HepG2 (cell line): ENCODE data around the gene TMEM141. TPM values are rescaled to one million over a fixed set of nuclear protein-coding genes. Genes with fewer than 3 reads are reported as not detected.

Experiments
- FOXK2 ChIP-seq: fragments of 450-650 bp; IDR thresholded peaks from 2 replicates; pipeline ENCODE4 v1.6.1; 2016
- HNRNPLL ChIP-seq: fragments of 200-400 bp; formaldehyde crosslinking; IDR thresholded peaks from 2 replicates; pipeline ENCODE4 v1.6.1; 2017; ENCODE audit warnings: mild to moderate bottlenecking, low read depth, low read length; ENCODE audit not compliant: poor library complexity, severe bottlenecking
- HOXA9 ChIP-seq: sonication (generic); formaldehyde crosslinking; IDR thresholded peaks from 2 replicates; pipeline ENCODE4 v1.8.1; 2022; ENCODE audit warnings: missing genetic modification reagents, mild to moderate bottlenecking, moderate library complexity, borderline replicate concordance
- IKZF1 ChIP-seq: fragments of 450-650 bp; IDR thresholded peaks from 2 replicates; pipeline ENCODE4 v1.7.1; 2016
- NBN ChIP-seq: fragments of 450-650 bp; conservative IDR thresholded peaks from 2 replicates; pipeline ENCODE4 v1.6.1; 2017
- NFE2L2 ChIP-seq: fragments of 150-350 bp; IDR thresholded peaks from 2 replicates; pipeline ENCODE4 v1.6.1; 2014; ENCODE audit warnings: low read length
- SSRP1 ChIP-seq: IDR thresholded peaks from 2 replicates; pipeline ENCODE4 v1.6.1; 2016; ENCODE audit warnings: control low read depth
- TCF7 ChIP-seq: sonication (generic); IDR thresholded peaks from 2 replicates; pipeline ENCODE4 v1.6.1; 2016; ENCODE audit warnings: antibody characterized with exemption, low read depth
- TOPORS ChIP-seq: sonication (generic); formaldehyde crosslinking; IDR thresholded peaks from 2 replicates; pipeline ENCODE4 v1.8.0; 2023; ENCODE audit warnings: mild to moderate bottlenecking, missing genetic modification reagents
- ZNF253 ChIP-seq: sonication (generic); formaldehyde crosslinking; IDR thresholded peaks from 2 replicates; pipeline ENCODE4 v1.8.0; 2022; ENCODE audit warnings: mild to moderate bottlenecking, missing genetic modification reagents, borderline replicate concordance
- ZNF563 ChIP-seq: sonication (generic); formaldehyde crosslinking; IDR thresholded peaks from 2 replicates; pipeline ENCODE4 v1.8.0; 2022; ENCODE audit warnings: mild to moderate bottlenecking, moderate library complexity, missing genetic modification reagents
- ZNF720 ChIP-seq: sonication (generic); formaldehyde crosslinking; IDR thresholded peaks from 2 replicates; pipeline ENCODE4 v1.4.0; 2020; ENCODE audit warnings: missing genetic modification reagents
- ZNF790 ChIP-seq: sonication (generic); formaldehyde crosslinking; IDR thresholded peaks from 2 replicates; pipeline ENCODE4 v1.8.0; 2022; ENCODE audit warnings: missing genetic modification reagents, mild to moderate bottlenecking, borderline replicate concordance
- polyA plus RNA-seq, 8 experiments: library from polyadenylated mRNA; depleted of rRNA in 3 of 8; stranded (reverse) in 7 of 8; unstranded in 1 of 8; fragments of >200 nt; fragmentation: Illumina TruSeq in 4 of 8; extraction: Trizol in 4 of 8; gene quantifications; 2 replicates each; pipeline versions ENCODE4 v1.2.1 to v1.2.3, GENCODE V29; 2011 to 2016; ENCODE audit warnings: low read depth in 4 of 8, missing spikeins in 1 of 8, mixed read lengths in 1 of 8; ENCODE audit not compliant: insufficient read depth in 1 of 8
- total RNA-seq, 5 experiments: library from RNA; depleted of rRNA; stranded (reverse); fragments of >200 nt; fragmentation: Illumina TruSeq; extraction: Trizol; gene quantifications; 2 replicates each; pipeline ENCODE4 v1.2.3, GENCODE V29; 2016; ENCODE audit warnings: low read depth in 1 of 5
- TF ChIP-seq, protein P1 (sequence below): sonication (generic); formaldehyde crosslinking; IDR thresholded peaks from 2 replicates; pipeline ENCODE4 v1.4.0; 2020; ENCODE audit warnings: missing genetic modification reagents
- TF ChIP-seq, protein P2 (sequence below): IDR thresholded peaks from 2 replicates; pipeline ENCODE4 v1.6.1; 2016; ENCODE audit warnings: mild to moderate bottlenecking
- TF ChIP-seq, protein P3 (sequence below): sonication (generic); formaldehyde crosslinking; IDR thresholded peaks from 2 replicates; pipeline ENCODE4 v1.5.1; 2020; ENCODE audit warnings: missing genetic modification reagents, mild to moderate bottlenecking, borderline replicate concordance
- TF ChIP-seq, protein P4 (sequence below): sonication (generic); formaldehyde crosslinking; IDR thresholded peaks from 2 replicates; pipeline ENCODE4 v1.5.0; 2020; ENCODE audit warnings: mild to moderate bottlenecking, missing genetic modification reagents
- TF ChIP-seq, protein P5 (sequence below): sonication (generic); formaldehyde crosslinking; IDR thresholded peaks from 2 replicates; pipeline ENCODE4 v1.5.1; 2020; ENCODE audit warnings: missing genetic modification reagents, mild to moderate bottlenecking, borderline replicate concordance

TMEM141 gene
- total and polyA plus RNA-seq, 2 of the 13 experiments (the other 11 are each of a cell fraction or from before 2014, with no cell fraction given), result 81.0 to 202 TPM

DNA sequence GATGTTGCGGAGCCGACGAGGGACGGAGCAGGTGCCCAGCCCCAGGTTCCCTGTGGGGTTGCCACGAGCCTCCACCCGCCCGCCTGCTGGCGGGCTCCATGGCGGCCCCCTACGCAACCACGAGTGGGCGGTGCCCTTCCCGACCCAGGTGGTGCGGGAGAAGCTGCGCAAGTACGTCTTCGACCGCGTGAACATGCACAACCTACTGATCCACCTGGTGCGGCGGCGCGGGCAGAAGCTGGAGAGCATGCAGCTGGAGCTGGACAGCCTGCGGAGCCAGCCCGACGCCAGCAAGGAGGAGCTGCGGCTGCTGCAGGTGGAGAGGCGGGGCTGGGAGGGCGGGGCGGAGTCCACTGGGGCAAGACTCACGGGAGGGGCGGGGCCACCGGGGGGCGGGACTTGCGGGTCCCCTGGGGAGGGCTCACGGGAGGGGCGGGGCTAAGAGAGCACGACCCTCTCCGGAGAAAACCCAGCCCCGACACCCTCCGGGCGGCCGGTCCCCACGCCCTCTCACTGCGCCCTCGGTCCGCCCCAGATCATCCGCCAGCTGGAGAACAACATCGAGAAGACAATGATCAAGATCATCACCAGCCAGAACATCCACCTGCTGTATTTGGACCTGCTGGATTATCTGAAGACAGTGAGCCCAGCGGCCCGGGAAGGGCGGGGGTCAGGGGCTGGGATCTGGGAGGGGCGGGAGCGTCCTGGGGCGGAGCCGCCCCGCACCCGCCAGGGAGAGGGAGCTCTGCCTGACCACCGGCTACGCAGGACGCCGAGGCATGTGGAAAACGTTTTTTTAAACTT lies 8.9 kb downstream of the TMEM141 start (continued):
- TF ChIP-seq, protein P1, sequence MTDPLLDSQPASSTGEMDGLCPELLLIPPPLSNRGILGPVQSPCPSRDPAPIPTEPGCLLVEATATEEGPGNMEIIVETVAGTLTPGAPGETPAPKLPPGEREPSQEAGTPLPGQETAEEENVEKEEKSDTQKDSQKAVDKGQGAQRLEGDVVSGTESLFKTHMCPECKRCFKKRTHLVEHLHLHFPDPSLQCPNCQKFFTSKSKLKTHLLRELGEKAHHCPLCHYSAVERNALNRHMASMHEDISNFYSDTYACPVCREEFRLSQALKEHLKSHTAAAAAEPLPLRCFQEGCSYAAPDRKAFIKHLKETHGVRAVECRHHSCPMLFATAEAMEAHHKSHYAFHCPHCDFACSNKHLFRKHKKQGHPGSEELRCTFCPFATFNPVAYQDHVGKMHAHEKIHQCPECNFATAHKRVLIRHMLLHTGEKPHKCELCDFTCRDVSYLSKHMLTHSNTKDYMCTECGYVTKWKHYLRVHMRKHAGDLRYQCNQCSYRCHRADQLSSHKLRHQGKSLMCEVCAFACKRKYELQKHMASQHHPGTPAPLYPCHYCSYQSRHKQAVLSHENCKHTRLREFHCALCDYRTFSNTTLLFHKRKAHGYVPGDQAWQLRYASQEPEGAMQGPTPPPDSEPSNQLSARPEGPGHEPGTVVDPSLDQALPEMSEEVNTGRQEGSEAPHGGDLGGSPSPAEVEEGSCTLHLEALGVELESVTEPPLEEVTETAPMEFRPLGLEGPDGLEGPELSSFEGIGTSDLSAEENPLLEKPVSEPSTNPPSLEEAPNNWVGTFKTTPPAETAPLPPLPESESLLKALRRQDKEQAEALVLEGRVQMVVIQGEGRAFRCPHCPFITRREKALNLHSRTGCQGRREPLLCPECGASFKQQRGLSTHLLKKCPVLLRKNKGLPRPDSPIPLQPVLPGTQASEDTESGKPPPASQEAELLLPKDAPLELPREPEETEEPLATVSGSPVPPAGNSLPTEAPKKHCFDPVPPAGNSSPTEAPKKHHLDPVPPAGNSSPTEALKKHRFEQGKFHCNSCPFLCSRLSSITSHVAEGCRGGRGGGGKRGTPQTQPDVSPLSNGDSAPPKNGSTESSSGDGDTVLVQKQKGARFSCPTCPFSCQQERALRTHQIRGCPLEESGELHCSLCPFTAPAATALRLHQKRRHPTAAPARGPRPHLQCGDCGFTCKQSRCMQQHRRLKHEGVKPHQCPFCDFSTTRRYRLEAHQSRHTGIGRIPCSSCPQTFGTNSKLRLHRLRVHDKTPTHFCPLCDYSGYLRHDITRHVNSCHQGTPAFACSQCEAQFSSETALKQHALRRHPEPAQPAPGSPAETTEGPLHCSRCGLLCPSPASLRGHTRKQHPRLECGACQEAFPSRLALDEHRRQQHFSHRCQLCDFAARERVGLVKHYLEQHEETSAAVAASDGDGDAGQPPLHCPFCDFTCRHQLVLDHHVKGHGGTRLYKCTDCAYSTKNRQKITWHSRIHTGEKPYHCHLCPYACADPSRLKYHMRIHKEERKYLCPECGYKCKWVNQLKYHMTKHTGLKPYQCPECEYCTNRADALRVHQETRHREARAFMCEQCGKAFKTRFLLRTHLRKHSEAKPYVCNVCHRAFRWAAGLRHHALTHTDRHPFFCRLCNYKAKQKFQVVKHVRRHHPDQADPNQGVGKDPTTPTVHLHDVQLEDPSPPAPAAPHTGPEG (CRISPR knock-in tag), result no peak
- TF ChIP-seq, protein P2, sequence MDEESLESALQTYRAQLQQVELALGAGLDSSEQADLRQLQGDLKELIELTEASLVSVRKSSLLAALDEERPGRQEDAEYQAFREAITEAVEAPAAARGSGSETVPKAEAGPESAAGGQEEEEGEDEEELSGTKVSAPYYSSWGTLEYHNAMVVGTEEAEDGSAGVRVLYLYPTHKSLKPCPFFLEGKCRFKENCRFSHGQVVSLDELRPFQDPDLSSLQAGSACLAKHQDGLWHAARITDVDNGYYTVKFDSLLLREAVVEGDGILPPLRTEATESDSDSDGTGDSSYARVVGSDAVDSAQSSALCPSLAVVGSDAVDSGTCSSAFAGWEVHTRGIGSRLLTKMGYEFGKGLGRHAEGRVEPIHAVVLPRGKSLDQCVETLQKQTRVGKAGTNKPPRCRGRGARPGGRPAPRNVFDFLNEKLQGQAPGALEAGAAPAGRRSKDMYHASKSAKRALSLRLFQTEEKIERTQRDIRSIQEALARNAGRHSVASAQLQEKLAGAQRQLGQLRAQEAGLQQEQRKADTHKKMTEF (CRISPR knock-in tag), result no peak
- peak; percentile 85; the same call in 1 of the 2 replicates for TF ChIP-seq ZNF563 (CRISPR knock-in tag)
- TF ChIP-seq NFE2L2, result no peak
- no peak for TF ChIP-seq TOPORS (CRISPR knock-in tag)
- no peak for TF ChIP-seq SSRP1
- TF ChIP-seq TCF7, result no peak
- no peak for TF ChIP-seq IKZF1
- no peak for TF ChIP-seq ZNF720
- TF ChIP-seq HNRNPLL, result peak; percentile 77
- TF ChIP-seq, protein P3, sequence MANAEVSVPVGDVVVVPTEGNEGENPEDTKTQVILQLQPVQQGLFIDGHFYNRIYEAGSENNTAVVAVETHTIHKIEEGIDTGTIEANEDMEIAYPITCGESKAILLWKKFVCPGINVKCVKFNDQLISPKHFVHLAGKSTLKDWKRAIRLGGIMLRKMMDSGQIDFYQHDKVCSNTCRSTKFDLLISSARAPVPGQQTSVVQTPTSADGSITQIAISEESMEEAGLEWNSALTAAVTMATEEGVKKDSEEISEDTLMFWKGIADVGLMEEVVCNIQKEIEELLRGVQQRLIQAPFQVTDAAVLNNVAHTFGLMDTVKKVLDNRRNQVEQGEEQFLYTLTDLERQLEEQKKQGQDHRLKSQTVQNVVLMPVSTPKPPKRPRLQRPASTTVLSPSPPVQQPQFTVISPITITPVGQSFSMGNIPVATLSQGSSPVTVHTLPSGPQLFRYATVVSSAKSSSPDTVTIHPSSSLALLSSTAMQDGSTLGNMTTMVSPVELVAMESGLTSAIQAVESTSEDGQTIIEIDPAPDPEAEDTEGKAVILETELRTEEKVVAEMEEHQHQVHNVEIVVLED, result no peak
- TF ChIP-seq ZNF790 (CRISPR knock-in tag), result peak; percentile 83
- TF ChIP-seq HOXA9 (CRISPR knock-in tag), result no peak; the same call in 1 of the 2 replicates
- TF ChIP-seq, protein P4, sequence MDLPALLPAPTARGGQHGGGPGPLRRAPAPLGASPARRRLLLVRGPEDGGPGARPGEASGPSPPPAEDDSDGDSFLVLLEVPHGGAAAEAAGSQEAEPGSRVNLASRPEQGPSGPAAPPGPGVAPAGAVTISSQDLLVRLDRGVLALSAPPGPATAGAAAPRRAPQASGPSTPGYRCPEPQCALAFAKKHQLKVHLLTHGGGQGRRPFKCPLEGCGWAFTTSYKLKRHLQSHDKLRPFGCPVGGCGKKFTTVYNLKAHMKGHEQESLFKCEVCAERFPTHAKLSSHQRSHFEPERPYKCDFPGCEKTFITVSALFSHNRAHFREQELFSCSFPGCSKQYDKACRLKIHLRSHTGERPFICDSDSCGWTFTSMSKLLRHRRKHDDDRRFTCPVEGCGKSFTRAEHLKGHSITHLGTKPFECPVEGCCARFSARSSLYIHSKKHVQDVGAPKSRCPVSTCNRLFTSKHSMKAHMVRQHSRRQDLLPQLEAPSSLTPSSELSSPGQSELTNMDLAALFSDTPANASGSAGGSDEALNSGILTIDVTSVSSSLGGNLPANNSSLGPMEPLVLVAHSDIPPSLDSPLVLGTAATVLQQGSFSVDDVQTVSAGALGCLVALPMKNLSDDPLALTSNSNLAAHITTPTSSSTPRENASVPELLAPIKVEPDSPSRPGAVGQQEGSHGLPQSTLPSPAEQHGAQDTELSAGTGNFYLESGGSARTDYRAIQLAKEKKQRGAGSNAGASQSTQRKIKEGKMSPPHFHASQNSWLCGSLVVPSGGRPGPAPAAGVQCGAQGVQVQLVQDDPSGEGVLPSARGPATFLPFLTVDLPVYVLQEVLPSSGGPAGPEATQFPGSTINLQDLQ (CRISPR knock-in tag), result no peak
- no peak for TF ChIP-seq FOXK2
- no peak for TF ChIP-seq NBN
- TF ChIP-seq, protein P5, sequence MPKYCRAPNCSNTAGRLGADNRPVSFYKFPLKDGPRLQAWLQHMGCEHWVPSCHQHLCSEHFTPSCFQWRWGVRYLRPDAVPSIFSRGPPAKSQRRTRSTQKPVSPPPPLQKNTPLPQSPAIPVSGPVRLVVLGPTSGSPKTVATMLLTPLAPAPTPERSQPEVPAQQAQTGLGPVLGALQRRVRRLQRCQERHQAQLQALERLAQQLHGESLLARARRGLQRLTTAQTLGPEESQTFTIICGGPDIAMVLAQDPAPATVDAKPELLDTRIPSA (CRISPR knock-in tag), result no peak
- TF ChIP-seq ZNF253, result no peak
